T-helper 22 cell (primary cell): ENCODE measurements around the gene DQX1.
"Not testable (repeated sequence)": the region's sequence is repeated elsewhere in the genome, so short reads cannot be mapped to it uniquely, and the experiment has no call there.

Experiments used
- DNase-seq: peaks from one replicate; pipeline ENCODE4 v3.0.0-alpha.2; 2020; ENCODE audit warnings: low read depth

The DQX1 gene, protein sequence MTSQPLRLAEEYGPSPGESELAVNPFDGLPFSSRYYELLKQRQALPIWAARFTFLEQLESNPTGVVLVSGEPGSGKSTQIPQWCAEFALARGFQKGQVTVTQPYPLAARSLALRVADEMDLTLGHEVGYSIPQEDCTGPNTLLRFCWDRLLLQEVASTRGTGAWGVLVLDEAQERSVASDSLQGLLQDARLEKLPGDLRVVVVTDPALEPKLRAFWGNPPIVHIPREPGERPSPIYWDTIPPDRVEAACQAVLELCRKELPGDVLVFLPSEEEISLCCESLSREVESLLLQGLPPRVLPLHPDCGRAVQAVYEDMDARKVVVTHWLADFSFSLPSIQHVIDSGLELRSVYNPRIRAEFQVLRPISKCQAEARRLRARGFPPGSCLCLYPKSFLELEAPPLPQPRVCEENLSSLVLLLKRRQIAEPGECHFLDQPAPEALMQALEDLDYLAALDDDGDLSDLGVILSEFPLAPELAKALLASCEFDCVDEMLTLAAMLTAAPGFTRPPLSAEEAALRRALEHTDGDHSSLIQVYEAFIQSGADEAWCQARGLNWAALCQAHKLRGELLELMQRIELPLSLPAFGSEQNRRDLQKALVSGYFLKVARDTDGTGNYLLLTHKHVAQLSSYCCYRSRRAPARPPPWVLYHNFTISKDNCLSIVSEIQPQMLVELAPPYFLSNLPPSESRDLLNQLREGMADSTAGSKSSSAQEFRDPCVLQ

DNA sequence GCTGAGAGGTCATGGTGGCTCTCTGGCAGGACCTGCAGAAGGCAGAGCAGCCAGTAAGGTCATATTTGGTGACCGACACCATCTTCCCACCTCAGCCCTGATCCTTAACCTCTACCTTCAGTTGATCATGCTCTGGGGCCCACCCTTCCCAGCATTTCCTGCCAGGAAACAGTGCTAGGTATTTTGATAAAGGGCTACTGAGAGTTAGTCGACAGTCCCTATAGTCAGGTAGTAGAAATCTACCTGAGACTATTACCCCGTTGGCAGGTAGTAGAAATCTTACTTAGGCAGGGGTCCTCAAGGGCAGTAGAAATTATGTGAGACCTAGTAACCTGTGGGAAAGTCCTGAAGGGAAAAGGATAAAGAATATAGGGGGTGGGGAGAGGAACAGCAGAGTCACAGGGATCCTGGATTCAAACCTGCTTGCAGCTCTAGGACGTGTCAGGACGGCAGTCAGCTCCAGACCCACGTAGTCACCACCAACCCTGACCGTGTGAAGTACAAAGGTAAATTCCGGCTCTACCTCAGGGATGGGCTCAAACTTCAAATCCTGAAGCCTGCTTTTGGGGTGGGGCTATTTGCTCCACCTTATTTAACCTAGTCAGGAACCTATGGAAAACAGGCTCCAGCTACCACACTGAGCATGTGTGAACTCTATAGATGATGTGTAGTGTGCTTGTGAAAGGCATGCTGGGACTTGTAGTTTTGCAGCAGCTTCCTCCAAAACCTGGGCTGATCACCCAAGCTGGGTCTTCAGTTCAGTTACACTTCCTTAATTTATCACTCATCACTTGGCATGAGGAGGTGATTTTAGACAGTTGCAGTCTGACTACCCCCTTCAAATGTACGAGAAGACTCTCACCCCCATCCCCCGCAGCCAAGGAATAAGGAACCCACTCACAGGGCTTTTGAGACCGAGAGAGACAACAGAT, at the start of gene DQX1:
TSS of gene DQX1 (minus strand) at position 515 of the 932 bp plus-strand sequence. CDS start at position 13, 502 bp downstream.
- no peak for DNase-seq

DNA sequence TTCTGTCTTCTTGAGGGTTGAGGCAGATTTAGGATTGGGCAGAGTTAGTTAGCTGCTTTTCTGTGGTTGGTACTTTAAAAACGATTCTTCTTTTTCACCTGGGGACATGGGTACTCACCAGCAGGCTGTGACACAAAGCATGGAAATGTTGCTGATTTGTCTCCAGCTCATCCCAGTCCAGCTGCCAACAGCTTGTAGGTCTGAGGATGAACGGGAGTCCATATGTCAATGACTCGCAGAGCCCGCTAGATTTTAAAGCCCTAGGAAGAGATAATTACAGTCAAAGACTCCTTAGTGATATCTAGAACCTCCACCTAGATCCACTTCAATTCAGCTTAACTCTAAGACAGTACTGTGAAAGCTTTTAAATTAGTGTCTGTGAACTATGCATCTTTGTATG, 49.3 kb upstream of the DQX1 start:
- no peak for DNase-seq

DNA sequence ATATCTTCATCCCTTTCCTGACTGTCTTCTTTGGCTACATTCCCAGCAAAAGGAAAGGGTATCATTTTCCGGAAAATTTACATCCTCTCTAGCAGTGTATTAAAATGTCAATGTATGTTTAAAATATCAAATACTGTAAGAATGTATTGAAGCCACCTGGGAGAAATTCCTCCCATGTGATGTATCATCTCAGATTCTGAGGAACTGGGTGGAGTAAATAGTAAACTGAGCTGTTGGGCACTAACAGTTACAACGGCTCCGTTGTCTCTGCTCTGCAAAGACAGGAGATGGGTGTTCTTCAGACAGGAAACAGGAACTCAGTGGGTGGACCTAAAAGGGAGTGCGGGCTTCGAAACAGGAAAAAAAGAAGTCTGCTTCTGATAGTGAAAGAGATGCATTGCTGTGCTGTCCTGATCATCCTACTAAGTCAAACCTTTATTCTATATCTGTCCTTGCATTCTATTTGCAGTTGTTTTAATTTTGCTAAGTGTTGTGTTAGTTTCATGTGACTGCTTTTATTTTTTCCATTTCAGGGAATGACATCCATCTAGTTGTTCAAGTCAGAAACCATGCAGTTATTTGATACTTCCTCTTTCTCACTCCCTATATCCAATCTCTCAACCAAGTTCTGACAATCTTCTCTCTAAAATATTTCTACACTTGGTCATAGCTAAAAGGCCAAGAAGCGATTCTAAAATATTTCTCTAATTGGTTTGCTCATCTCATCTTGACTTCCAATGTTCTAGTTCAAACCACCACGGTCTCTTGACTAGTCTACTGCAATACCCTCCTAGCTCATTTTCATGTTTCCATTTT, 47.9 kb upstream of the DQX1 start:
- no peak for DNase-seq

DNA sequence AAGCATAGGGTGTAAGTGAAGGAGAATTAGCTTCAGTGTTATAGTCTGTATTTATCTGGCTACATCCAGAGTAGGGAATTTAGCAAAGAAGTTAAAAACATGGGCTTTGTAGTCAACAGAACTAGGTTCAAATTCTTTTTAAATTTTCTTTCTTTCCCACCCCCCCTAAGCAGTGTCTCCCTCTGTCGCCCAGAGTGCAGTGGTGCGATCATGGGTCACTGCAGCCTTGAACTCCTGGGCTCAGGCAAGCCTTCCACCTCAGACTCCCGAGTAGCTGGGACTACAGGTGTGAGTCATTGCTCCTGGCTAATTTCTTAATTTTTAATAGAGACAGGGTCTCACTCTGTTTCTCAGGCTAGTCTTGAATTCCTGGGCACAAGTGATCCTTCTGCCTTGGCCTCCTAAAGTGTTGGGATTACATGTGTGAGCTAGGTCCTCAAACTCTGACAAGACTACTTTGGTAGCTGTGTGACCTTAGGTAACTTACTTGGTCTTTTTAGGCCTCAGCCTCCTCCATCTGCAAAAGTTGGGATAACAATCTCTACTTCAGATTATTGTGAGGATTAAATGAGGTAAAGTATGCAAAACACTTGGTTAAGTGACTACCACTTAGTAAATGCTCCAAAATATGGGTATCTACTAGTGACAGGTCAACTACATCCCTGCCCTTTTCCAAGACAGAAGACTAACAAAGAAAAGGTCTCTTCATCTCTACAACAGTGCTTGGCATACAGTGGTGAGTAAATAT, 46.3 kb upstream of the DQX1 start:
- DNase-seq = no peak

DNA sequence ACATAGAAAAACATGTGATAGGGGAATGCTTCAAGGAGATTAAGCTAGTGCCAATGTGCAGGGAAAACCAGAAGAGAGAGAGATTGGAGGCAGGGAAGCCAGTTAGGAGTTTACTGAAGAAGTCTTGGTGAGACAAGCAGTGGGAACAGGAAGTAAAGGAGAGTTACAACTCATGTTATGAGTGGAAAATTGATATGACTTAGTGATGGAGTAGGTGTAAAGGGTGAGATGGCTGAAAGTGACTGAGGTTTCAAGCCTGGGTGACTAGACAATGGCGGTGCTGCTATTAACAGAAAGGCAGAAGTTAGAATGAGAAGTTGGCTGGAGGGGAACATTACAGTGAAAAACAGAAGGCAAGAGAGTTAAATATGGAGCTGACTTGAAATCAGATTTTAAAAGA, 45.0 kb upstream of the DQX1 start:
- no peak for DNase-seq

DNA sequence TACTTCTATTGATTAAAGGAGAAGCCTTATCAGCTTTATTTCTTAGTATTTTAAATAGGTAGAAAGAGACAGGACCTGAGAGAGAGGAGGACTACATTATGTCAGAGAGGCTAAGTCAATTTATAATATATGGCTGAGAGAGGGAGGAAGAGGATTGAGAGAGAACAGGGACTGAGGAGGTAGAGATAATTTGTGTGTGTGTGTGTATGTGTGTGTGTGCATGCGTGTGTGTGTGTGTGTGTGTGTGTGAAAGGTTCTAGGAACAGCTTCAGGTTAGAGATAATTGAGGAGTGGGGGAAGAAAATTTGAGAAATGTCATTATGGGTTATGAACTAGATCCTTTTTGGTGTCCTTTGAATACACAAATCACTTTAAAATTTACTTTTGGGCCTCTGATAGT, 43.7 kb upstream of the DQX1 start:
- no peak for DNase-seq

DNA sequence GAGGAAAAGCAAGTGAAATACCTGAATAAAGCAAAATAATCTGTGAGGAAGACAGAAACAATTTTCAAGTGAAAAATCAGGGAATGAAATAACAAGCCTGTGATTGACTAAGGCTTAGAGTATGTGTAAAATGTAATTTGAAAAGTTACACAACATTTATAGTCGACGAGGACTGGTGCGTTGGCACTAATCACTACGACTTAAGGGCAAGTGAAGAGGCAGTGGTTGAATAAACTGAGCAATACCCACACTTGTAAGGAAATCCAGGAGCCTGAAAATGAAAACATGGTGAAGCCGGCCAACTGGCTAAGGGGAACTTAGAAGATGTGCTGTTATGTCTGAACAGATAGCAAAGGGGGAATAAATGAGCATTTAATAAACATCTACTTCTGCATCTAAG, 41.9 kb upstream of the DQX1 start:
- no peak for DNase-seq

DNA sequence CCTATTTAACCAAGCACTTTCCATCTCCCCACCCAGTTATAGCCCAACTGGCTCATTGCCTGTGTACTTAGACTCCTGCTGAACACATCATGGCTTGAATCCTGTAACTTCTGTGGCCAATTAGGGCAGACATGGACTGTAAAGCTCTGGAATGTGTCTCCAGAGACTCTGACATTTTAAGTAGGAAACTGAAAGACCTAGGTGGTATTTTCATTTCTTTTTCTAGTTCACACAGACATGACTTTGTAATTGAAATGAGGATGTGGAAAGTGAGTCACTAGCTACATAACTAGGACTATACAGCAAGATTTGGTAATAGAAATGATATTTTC, 40.7 kb upstream of the DQX1 start:
- no peak for DNase-seq

DNA sequence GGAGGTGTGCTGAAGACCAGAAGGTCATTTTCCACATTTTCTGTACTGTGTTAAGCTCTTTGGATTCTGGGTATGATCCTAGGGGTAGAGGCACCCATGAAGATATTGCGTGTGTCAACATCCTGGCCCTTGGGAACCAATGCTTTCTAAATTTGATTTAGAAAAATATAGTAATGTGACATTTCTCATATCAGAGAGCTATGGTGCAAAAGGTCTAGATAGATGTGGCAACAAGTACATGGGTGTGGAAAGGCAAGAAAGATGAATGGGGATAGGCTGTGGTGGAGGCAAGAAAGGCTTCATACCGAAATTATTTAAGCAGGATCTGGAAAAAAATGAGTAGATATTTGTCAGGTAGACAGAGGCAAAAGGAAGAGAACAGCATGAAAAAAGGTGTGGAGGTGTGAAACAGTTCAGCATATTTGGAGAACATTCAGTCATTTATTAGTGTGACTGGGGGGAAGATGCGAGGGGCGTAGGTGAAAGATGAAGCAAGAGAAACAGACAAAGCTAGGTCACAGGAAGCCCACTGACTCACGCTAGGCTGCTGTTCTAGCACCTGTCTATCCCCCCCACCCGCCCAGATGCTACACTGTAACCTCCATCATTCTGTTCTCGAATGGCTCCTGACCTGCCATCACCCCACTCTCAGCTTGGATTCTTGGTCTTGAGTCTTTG, 40.2 kb upstream of the DQX1 start:
- no peak for DNase-seq

DNA sequence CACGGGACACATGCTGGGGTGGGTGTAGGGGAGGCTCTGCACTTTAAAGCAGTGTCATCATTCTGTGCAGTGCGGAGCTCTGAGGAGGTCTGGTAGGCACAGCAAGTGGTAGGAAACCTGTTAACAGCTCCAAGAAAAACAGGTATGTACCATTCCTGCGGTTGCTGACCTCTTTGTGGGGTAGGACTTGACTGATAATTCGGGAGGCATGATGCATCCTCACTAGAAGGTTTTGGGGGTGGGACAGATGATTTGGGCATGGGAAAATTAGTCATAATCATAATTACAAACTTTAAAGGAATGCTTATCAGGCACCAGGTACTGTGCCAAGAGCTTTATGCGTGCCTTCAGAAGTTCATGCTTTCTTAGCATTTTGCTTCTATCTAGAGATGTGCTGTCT, 38.2 kb upstream of the DQX1 start:
- DNase-seq = no peak

DNA sequence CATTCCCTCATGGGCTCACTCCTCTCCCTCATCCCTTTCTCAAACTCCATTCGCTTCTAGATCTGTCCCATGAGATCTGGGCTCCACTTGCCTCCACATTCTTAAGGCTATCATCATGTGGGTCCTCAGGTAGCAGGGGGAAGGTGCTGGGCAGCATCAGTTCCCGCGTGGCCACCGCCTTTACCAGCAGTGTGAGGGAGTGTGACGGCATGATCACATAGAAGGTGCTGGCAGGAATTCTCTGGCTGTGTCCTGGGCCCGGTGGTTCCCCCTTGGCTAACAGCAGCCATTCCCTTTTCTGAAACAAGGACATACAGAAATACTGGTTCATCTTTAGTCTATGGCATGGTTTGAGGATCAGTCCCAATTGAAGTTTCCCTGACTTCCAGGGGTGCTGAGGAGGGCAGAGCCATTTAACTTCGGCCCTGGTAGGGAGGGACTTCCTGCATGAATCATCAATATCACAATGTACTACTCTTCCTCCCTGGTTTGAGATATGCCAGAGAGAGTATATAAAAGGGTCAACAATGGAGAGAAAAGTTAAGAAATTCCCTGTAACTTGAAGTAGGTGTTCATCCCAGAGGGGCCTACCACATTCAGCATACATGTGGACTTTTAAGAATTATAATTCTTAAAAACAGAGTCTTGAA, 36.2 kb upstream of the DQX1 start:
- no peak for DNase-seq

DNA sequence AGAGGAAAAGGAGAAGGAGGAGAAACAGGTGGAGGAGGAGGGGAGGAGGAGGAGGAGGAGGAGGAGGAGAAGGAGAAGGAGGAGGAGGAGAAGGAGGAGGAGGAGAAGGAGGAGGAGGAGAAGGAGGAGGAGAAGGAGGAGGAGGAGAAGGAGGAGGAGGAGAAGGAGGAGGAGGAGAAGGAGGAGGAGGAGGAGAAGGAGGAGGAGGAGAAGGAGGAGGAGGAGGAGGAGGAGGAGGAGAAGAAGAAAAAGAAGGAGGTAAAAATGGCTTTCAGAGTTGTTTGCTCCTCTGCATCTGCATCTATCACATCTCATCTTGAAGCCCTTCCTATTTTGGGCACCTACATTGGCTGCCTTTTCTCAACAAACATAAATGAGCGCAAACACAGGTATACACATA, 35.0 kb upstream of the DQX1 start:
- not testable (repeated sequence) for DNase-seq

DNA sequence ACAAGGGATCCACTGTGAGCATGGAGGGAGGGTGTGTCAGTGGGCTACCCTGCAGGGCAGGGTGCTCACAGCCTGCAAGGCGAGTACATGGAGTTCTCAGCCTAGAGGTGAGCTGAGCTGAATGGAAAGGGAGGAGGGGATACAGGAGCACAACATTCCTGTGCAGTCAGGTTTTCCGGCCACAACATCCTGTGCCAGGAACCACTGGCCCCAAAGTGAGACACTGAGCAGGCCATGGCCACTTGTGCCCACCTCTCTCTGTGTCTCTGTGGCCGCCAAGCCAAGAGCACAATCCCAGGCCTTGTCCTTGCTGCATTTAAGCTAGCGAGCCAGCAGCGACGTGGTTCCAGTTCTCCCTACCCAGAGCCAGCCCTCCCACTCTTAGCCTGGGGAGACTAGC, 34.6 kb upstream of the DQX1 start:
- no peak for DNase-seq

DNA sequence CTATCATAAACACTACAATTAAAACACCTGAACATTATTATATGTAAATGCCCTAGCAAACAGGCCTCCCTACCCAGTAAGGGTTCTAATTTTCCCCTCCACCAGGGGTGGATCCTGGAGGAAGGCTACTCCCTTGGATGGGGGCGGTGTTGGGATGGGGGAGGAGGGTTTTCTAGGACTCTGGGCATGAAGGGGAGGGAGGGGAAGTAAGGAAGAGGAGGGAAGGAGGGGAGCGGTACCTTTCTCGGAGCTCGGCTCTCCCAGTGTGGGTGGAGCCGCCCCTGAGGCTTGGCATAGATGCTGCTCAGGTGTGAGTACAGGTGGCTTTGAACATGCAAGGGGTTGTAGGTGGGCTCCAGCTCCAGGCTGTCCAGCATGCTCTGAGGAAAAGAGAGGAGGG, 33.9 kb upstream of the DQX1 start:
- DNase-seq = no peak

DNA sequence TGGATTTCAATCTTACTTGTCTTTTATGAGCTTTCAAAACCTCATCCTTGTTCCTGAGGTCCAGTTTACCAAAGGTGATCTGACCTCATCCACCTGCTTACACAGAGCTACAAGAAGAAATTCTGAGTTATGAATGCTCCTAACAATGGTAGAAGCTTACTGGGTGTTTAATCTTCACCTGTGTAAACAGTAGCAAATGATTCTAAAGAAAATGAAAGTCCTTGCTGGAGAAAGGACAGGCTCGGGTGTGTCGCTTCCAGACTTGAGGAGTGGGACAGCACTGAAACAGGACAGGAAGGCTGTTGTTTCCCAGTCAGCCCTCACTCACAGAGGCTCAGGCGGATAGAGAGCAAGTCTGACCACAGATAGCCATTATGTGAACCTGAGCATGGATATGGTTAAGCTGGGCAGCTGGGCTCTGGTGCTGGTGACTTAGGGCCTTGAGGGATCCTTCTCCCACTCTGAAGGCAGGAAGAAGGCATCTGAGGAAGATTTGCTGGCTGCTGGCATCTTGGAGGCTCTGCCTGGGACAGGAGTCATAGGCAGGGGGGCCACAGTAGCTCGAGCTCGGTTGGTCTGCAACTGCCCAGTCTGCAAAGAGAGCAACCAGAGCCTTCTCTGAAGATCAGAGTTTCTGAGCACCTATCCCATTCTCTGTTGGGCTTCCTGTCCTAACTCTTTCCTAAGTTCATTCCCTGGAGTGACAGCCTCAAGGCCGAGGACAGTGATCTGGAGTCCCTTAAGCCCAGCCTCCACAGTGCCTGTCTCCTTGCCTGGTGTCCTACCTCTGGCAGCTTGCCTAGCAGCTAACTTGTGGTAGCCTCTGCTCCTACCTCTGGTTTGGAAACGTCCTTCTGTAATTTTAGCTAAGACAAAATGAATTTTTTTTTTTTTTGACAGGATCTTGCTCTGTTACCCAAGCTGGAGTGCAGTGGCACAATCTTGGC, 32.5 kb upstream of the DQX1 start:
- DNase-seq = no peak

DNA sequence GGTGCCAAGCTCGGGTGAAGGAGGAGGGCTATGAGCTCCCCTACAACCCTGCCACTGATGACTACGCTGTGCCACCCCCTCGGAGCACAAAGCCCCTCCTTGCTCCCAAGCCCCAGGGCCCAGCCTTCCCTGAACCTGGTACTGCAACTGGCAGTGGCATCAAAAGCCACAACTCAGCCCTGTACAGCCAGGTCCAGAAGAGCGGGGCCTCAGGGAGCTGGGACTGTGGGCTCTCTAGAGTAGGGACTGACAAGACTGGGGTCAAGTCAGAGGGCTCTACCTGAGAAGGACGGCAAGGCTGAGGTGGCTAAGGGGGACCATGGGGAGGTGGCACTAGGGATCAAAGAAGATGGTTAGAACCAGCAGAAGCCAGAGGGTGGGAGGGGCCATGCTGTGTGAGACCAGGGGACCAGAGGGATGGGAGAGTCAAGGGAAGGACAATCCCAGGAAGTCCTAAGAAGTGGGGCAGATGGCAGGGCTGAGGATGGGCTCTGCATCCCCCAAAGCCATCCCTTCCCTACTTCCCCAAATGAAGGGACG, 30.9 kb upstream of the DQX1 start:
- DNase-seq = no peak

DNA sequence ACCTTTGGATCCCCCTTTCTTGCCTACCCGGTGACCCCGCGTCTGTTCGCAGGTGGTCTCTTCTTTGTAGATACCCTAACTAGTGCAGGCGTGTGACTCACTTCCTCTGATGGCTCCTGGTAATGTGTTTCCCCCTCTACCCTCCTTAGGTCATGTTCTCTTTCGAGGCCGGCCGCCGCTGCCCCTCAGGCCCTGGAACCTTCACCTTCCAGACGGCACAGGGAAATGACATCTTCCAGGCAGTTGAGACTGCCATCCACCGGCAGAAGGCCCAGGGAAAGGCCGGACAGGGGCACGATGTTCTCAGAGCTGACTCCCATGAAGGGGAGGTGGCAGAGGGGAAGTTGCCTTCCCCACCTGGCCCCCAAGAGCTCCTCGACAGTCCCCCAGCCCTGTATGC, 30.1 kb upstream of the DQX1 start:
- DNase-seq = no peak

DNA sequence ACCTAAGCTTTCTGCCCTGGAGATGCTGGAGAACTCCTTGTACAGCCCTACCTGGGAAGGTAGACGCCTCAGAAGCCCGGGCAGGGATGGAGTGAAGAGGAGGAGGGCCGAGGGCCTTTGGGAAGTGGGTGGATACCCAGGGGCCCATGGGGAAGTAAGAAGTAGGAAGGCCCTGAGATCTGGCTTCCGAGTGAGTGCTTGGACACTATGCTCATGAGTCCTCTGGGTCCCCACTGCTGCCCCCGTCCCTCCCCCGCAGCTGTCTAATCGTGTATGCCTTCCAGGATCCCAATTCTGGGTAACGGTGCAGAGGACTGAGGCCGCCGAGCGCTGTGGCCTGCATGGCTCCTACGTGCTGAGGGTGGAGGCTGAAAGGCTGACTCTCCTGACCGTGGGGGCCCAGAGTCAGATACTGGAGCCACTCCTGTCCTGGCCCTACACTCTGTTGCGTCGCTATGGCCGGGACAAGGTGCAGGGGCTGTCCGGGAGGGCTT, 29.6 kb upstream of the DQX1 start:
- DNase-seq = no peak
